ENCODE measurements around the gene CDC5L.

DNA sequence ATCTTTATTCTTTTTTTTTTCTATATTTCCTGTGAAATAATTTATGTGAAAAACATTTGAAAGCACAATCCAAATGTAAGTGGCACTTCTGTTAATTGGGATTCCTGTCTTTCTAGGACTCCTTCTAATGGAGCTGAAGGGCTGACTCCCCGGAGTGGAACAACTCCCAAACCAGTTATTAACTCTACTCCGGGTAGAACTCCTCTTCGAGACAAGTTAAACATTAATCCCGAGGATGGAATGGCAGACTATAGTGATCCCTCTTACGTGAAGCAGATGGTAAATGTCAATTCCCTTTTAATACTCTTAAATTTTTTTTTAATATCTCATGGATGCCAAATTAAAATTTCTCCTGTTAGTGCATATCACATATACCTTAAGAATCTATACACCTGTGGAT is 35.0 kb downstream of the CDC5L start:
- TF ChIP-seq, protein P1, sequence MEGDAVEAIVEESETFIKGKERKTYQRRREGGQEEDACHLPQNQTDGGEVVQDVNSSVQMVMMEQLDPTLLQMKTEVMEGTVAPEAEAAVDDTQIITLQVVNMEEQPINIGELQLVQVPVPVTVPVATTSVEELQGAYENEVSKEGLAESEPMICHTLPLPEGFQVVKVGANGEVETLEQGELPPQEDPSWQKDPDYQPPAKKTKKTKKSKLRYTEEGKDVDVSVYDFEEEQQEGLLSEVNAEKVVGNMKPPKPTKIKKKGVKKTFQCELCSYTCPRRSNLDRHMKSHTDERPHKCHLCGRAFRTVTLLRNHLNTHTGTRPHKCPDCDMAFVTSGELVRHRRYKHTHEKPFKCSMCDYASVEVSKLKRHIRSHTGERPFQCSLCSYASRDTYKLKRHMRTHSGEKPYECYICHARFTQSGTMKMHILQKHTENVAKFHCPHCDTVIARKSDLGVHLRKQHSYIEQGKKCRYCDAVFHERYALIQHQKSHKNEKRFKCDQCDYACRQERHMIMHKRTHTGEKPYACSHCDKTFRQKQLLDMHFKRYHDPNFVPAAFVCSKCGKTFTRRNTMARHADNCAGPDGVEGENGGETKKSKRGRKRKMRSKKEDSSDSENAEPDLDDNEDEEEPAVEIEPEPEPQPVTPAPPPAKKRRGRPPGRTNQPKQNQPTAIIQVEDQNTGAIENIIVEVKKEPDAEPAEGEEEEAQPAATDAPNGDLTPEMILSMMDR (IDR thresholded peaks at IDR 0.05): no peak
- no peak for TF ChIP-seq POLR2A (IDR thresholded peaks at IDR 0.05)

Data from thyroid gland (tissue), 4 donors.